ENCODE measurements around the gene CNTN5.

The CNTN5 gene

GRCh38 chr11:99881610-99882009, 860.9 kb downstream of the CNTN5 start:
- DNase-seq (ENCODE audit: insufficient read length, low spot score) (no peak), FAIRE-seq (no peak)
- no peak for TF ChIP-seq CTCF (IDR thresholded peaks at IDR 0.05; ENCODE audit: insufficient read depth, missing control alignments)

- FAIRE-seq (no peak), DNase-seq (ENCODE audit: insufficient read length, low spot score) (no peak)
- no peak for TF ChIP-seq CTCF (IDR thresholded peaks at IDR 0.05; ENCODE audit: insufficient read depth, missing control alignments)
Observed at GRCh38 chr11:99884750-99885149, 864.0 kb downstream of the CNTN5 start.

GRCh38 chr11:99887481-99887880, 866.7 kb downstream of the CNTN5 start:
- FAIRE-seq (no peak), DNase-seq (ENCODE audit: insufficient read length, low spot score) (no peak)
- no peak for TF ChIP-seq CTCF (IDR thresholded peaks at IDR 0.05; ENCODE audit: insufficient read depth, missing control alignments)

- FAIRE-seq (no peak), DNase-seq (ENCODE audit: insufficient read length, low spot score) (no peak)
- no peak for TF ChIP-seq CTCF (IDR thresholded peaks at IDR 0.05; ENCODE audit: insufficient read depth, missing control alignments)
Observed at GRCh38 chr11:99893811-99894210, 873.1 kb downstream of the CNTN5 start.

- FAIRE-seq, result no peak
- DNase-seq (ENCODE audit: insufficient read length, low spot score), result no peak
- no peak for TF ChIP-seq CTCF (IDR thresholded peaks at IDR 0.05; ENCODE audit: insufficient read depth, missing control alignments)
Observed at GRCh38 chr11:99901175-99901574, 880.4 kb downstream of the CNTN5 start.

- TF ChIP-seq CTCF (IDR thresholded peaks at IDR 0.05; ENCODE audit: insufficient read depth, missing control alignments), result peak; percentile 8
- DNase-seq (ENCODE audit: insufficient read length, low spot score) (no peak), FAIRE-seq (no peak)
Observed at GRCh38 chr11:99911116-99911515, 890.4 kb downstream of the CNTN5 start.

- DNase-seq (ENCODE audit: insufficient read length, low spot score) (no peak), FAIRE-seq (no peak)
- TF ChIP-seq CTCF (IDR thresholded peaks at IDR 0.05; ENCODE audit: insufficient read depth, missing control alignments), result no peak
Observed at GRCh38 chr11:99916078-99916477, 895.3 kb downstream of the CNTN5 start.
